A673 (cell line): ENCODE data around the gene PTGS1.

ENCODE experiments used
- CTCF ChIP-seq: fragments of 300-800, 200-600 bp; sonication (generic); conservative IDR thresholded peaks from 2 replicates; pipeline ENCODE4 v1.5.1; 2017; ENCODE audit warnings: low read depth, mild to moderate bottlenecking, antibody characterized with exemption, low read length, moderate library complexity, mixed read lengths
- EZH2 ChIP-seq: fragments of 200-600 bp; sonication (generic); IDR thresholded peaks from 2 replicates; pipeline ENCODE4 v1.6.1; 2017; ENCODE audit warnings: borderline replicate concordance, low read depth, mild to moderate bottlenecking, mixed read lengths, antibody characterized with exemption, low read length; ENCODE audit not compliant: poor library complexity, severe bottlenecking

GRCh38 chr9:122331523-122331927 lies 39.3 kb upstream of the PTGS1 start:
- TF ChIP-seq EZH2, result no peak
- no peak for TF ChIP-seq CTCF
